Nephron (organoid): Measurements from ENCODE around the gene NOP16.

Experiments
- H3K27ac Mint-ChIP-seq, 3 experiments: 2 replicates each; pipeline ENCODE4 v1.8.0; 2020; ENCODE audit warnings: mixed read lengths in 3 of 3, mild to moderate bottlenecking in 2 of 3, moderate library complexity in 1 of 3
- H3K27me3 Mint-ChIP-seq: 2 replicates; pipeline ENCODE4 v1.8.0; 2021; ENCODE audit warnings: low read depth, mild to moderate bottlenecking, moderate library complexity, mixed read lengths
- H3K36me3 Mint-ChIP-seq: 2 replicates; pipeline ENCODE4 v1.8.0; 2020; ENCODE audit warnings: low read depth, mixed read lengths
- H3K4me1 Mint-ChIP-seq: 2 replicates; pipeline ENCODE4 v1.8.0; 2020; ENCODE audit warnings: mixed read lengths
- H3K4me3 Mint-ChIP-seq, 3 experiments: 2 replicates each; pipeline ENCODE4 v1.8.0; 2020; ENCODE audit warnings: mild to moderate bottlenecking in 3 of 3, mixed read lengths in 3 of 3, moderate library complexity in 2 of 3
- H3K9me3 Mint-ChIP-seq: 2 replicates; pipeline ENCODE4 v1.8.0; 2020; ENCODE audit warnings: mixed read lengths
- CTCF ChIP-seq, 3 experiments: fragments of 200-600 bp; sonication (generic); IDR thresholded peaks; one replicate each; pipeline ENCODE4 v1.5.0; 2021; ENCODE audit warnings: antibody characterized with exemption in 3 of 3; ENCODE audit not compliant: unreplicated experiment in 3 of 3

NOP16 gene

GRCh38 chr5:176350416-176350815 lies 38.0 kb downstream of the NOP16 start:
- H3K4me3 Mint-ChIP-seq, result no peak overlapping the region
- H3K27ac Mint-ChIP-seq, result no peak overlapping the region
- H3K9me3 Mint-ChIP-seq, result no peaks in the 10 kb centered on the region
- no peak for TF ChIP-seq CTCF (IDR thresholded peaks at IDR 0.05; ENCODE audit: unreplicated experiment in 3 of 3)
- no peaks in the 10 kb centered on the region for H3K27me3 Mint-ChIP-seq
- peaks cover 13% of the 10 kb centered on the region for H3K4me1 Mint-ChIP-seq
- H3K36me3 Mint-ChIP-seq, result peaks cover 87% of the 10 kb centered on the region

GRCh38 chr5:176342766-176343458 lies 45.5 kb downstream of the NOP16 start:
- TF ChIP-seq CTCF (IDR thresholded peaks at IDR 0.05; ENCODE audit: unreplicated experiment in 3 of 3), result no peak
- H3K27ac Mint-ChIP-seq, result peak overlapping the region in 1 of 3 experiments; percentile 48

GRCh38 chr5:176342158-176342483 lies 46.3 kb downstream of the NOP16 start:
- H3K27me3 Mint-ChIP-seq, result no peaks in the 10 kb centered on the region
- no peak for TF ChIP-seq CTCF (IDR thresholded peaks at IDR 0.05; ENCODE audit: unreplicated experiment in 3 of 3)
- H3K9me3 Mint-ChIP-seq, result no peaks in the 10 kb centered on the region
- H3K36me3 Mint-ChIP-seq, result peaks cover 73% of the 10 kb centered on the region
- H3K4me1 Mint-ChIP-seq, result peaks cover 8% of the 10 kb centered on the region
- peak overlapping the region in 1 of 3 experiments; percentile 39 for H3K27ac Mint-ChIP-seq
- no peak overlapping the region for H3K4me3 Mint-ChIP-seq

More at GRCh38 chr5:176342766-176343458, 45.5 kb downstream of the NOP16 start:
- no peaks in the 10 kb centered on the region for H3K27me3 Mint-ChIP-seq
- peaks cover 75% of the 10 kb centered on the region for H3K36me3 Mint-ChIP-seq
- no peaks in the 10 kb centered on the region for H3K9me3 Mint-ChIP-seq
- H3K4me1 Mint-ChIP-seq, result peaks cover 8% of the 10 kb centered on the region
- H3K4me3 Mint-ChIP-seq, result no peak overlapping the region

GRCh38 chr5:176341325-176342157 lies 46.9 kb downstream of the NOP16 start:
- H3K9me3 Mint-ChIP-seq, result no peaks in the 10 kb centered on the region
- peak overlapping the region in 1 of 3 experiments; percentile 39 for H3K27ac Mint-ChIP-seq
- TF ChIP-seq CTCF (IDR thresholded peaks at IDR 0.05; ENCODE audit: unreplicated experiment in 3 of 3), result no peak
- peaks cover 76% of the 10 kb centered on the region for H3K36me3 Mint-ChIP-seq
- H3K27me3 Mint-ChIP-seq, result no peaks in the 10 kb centered on the region
- no peak overlapping the region for H3K4me3 Mint-ChIP-seq
- H3K4me1 Mint-ChIP-seq, result peaks cover 8% of the 10 kb centered on the region

- H3K9me3 Mint-ChIP-seq, result no peaks in the 10 kb centered on the region
- H3K4me3 Mint-ChIP-seq, result no peak overlapping the region
Measured at GRCh38 chr5:176339304-176339703, 49.1 kb downstream of the NOP16 start.

More at GRCh38 chr5:176339304-176339703, 49.1 kb downstream of the NOP16 start:
- Mint-ChIP-seq H3K36me3 (peaks cover 65% of the 10 kb centered on the region), H3K27ac (no peak overlapping the region), H3K4me1 (peaks cover 8% of the 10 kb centered on the region), H3K27me3 (no peaks in the 10 kb centered on the region)
- TF ChIP-seq CTCF (IDR thresholded peaks at IDR 0.05; ENCODE audit: unreplicated experiment in 3 of 3), result no peak
